HG03571 (cell line): ENCODE results near the gene SARM1.
"Not testable (repeated sequence)": the region's sequence is repeated elsewhere in the genome, so short reads cannot be mapped to it uniquely, and the experiment has no call there.

Source experiments
- ATAC-seq: cut with Tn5 transposase; IDR thresholded peaks from one replicate; pipeline ENCODE4 v1.9.1; 2021; ENCODE audit not compliant: unreplicated experiment

SARM1 gene

GRCh38 chr17:28371245-28372202 lies at the start of gene SARM1:
SARM1 (plus strand) TSS chr17:28371694; CDS start chr17:28372033, 339 bp downstream.
- ATAC-seq: peak; percentile 68

GRCh38 chr17:28324267-28324745 lies 47.2 kb upstream of the SARM1 start:
- ATAC-seq: no peak

GRCh38 chr17:28324781-28325180 lies 46.7 kb upstream of the SARM1 start:
- ATAC-seq: no peak

GRCh38 chr17:28325211-28325610 lies 46.3 kb upstream of the SARM1 start:
- ATAC-seq: no peak

- ATAC-seq: no peak
These were observed 45.4 kb upstream of the SARM1 start for GRCh38 chr17:28326114-28326513.

GRCh38 chr17:28327031-28327607 lies 44.4 kb upstream of the SARM1 start:
- ATAC-seq: no peak

- no peak for ATAC-seq
These were observed 43.8 kb upstream of the SARM1 start for GRCh38 chr17:28327709-28328108.

GRCh38 chr17:28328325-28328724 lies 43.2 kb upstream of the SARM1 start:
- ATAC-seq: no peak

- ATAC-seq: no peak
These were observed 40.8 kb upstream of the SARM1 start for GRCh38 chr17:28330671-28331070.

GRCh38 chr17:28331891-28332420 lies 39.5 kb upstream of the SARM1 start:
- ATAC-seq: no peak

GRCh38 chr17:28333083-28333746 lies 38.3 kb upstream of the SARM1 start:
- no peak for ATAC-seq

- ATAC-seq: no peak
These were observed 37.3 kb upstream of the SARM1 start for GRCh38 chr17:28334171-28334570.

GRCh38 chr17:28334666-28335200 lies 36.8 kb upstream of the SARM1 start:
- no peak for ATAC-seq

GRCh38 chr17:28335201-28335958 lies 36.1 kb upstream of the SARM1 start, which contains the start of the genes IFT20 and TNFAIP1:
IFT20 (minus strand) TSS chr17:28335472; CDS start chr17:28331985, 3,487 bp downstream.
TNFAIP1 (plus strand) TSS chr17:28335761; CDS start chr17:28339522, 3,761 bp downstream.
- ATAC-seq: peak; percentile 94

- ATAC-seq: no peak
These were observed 35.3 kb upstream of the SARM1 start for GRCh38 chr17:28335959-28336871.

- no peak for ATAC-seq
These were observed 33.3 kb upstream of the SARM1 start for GRCh38 chr17:28338056-28338768.

GRCh38 chr17:28338769-28339212 lies 32.7 kb upstream of the SARM1 start:
- not testable (repeated sequence) for ATAC-seq

- ATAC-seq: no peak
These were observed 32.1 kb upstream of the SARM1 start for GRCh38 chr17:28339431-28339830.
